ENCODE results near the gene SLC26A9. TPM values are rescaled to one million over a fixed set of nuclear protein-coding genes. Genes with fewer than 3 reads are reported as not detected.
A peak's percentile ranks its signal among the peaks of the same experiment; 100 is the strongest.

Gene SLC26A9
- total and polyA plus RNA-seq, 2 experiments from 2014 or later: 1.0 to 4.0 TPM

GRCh38 chr1:205981257-205981656 lies 38.0 kb upstream of the SLC26A9 start:
- Histone ChIP-seq H3K9me3 (ENCODE audit: low read depth) (no peaks in the 10 kb centered on the region), H3K27me3 (no peaks in the 10 kb centered on the region), H3K4me1 (ENCODE audit: low read depth) (peaks cover 36% of the 10 kb centered on the region), H3K27ac (no peak overlapping the region), H3K4me3 (no peak overlapping the region), H3K36me3 (no peaks in the 10 kb centered on the region)
- DNase-seq (ENCODE audit: low read depth in 1 of 2, low spot score in 1 of 2): no peak
- no peak for TF ChIP-seq CTCF (IDR thresholded peaks at IDR 0.05; ENCODE audit: low read depth, low read length)

- H3K4me1 ChIP-seq (ENCODE audit: low read depth): peaks cover 37% of the 10 kb centered on the region
- H3K9me3 ChIP-seq (ENCODE audit: low read depth): no peaks in the 10 kb centered on the region
- no peak overlapping the region for H3K27ac ChIP-seq
- H3K4me3 ChIP-seq: no peak overlapping the region
- no peak for TF ChIP-seq CTCF (IDR thresholded peaks at IDR 0.05; ENCODE audit: low read depth, low read length)
- no peak for DNase-seq (ENCODE audit: low read depth in 1 of 2, low spot score in 1 of 2)
- no peaks in the 10 kb centered on the region for H3K27me3 ChIP-seq
- no peaks in the 10 kb centered on the region for H3K36me3 ChIP-seq
These were observed 37.1 kb upstream of the SLC26A9 start for GRCh38 chr1:205980237-205980870.

- Histone ChIP-seq H3K4me3 (no peak overlapping the region), H3K27ac (no peak overlapping the region)
- no peak for DNase-seq (ENCODE audit: low read depth in 1 of 2, low spot score in 1 of 2)
These were observed 36.0 kb upstream of the SLC26A9 start for GRCh38 chr1:205979301-205979700.

GRCh38 chr1:205978676-205979075 lies 35.4 kb upstream of the SLC26A9 start:
- no peak overlapping the region for H3K27ac ChIP-seq
- TF ChIP-seq CTCF (IDR thresholded peaks at IDR 0.05; ENCODE audit: low read depth, low read length): no peak
- no peaks in the 10 kb centered on the region for H3K9me3 ChIP-seq (ENCODE audit: low read depth)
- peaks cover 27% of the 10 kb centered on the region for H3K4me1 ChIP-seq (ENCODE audit: low read depth)
- no peaks in the 10 kb centered on the region for H3K27me3 ChIP-seq
- no peak for DNase-seq (ENCODE audit: low read depth in 1 of 2, low spot score in 1 of 2)
- no peaks in the 10 kb centered on the region for H3K36me3 ChIP-seq
- no peak overlapping the region for H3K4me3 ChIP-seq

More at GRCh38 chr1:205979301-205979700, 36.0 kb upstream of the SLC26A9 start:
- TF ChIP-seq CTCF (IDR thresholded peaks at IDR 0.05; ENCODE audit: low read depth, low read length): no peak
- H3K4me1 ChIP-seq (ENCODE audit: low read depth): peaks cover 30% of the 10 kb centered on the region
- H3K27me3 ChIP-seq: no peaks in the 10 kb centered on the region
- no peaks in the 10 kb centered on the region for H3K36me3 ChIP-seq
- H3K9me3 ChIP-seq (ENCODE audit: low read depth): no peaks in the 10 kb centered on the region

GRCh38 chr1:205977402-205978014 lies 34.3 kb upstream of the SLC26A9 start:
- Histone ChIP-seq H3K27me3 (no peaks in the 10 kb centered on the region), H3K4me1 (ENCODE audit: low read depth) (peaks cover 15% of the 10 kb centered on the region), H3K36me3 (no peaks in the 10 kb centered on the region), H3K4me3 (no peak overlapping the region), H3K9me3 (ENCODE audit: low read depth) (no peaks in the 10 kb centered on the region), H3K27ac (peak overlapping the region; percentile 91)
- DNase-seq (ENCODE audit: low read depth in 1 of 2, low spot score in 1 of 2): peak; percentile 88 to 91
- peak; percentile 95 for TF ChIP-seq CTCF (IDR thresholded peaks at IDR 0.05; ENCODE audit: low read depth, low read length)

All from cardiac muscle cell (in vitro differentiated cells and primary cell).